IMR-90 (cell line): ENCODE results near the gene MAPK9. TPM values are rescaled to one million over a fixed set of nuclear protein-coding genes. Genes with fewer than 3 reads are reported as not detected.

Source experiments
- ATAC-seq: fragments of 200-7000 bp; cut with Tn5 transposase; 2 replicates; pipeline ENCODE4 v1.9.1; 2020; ENCODE audit warnings: low read depth, mild to moderate bottlenecking, moderate library complexity
- BruUV-seq: library from RNA; stranded (reverse); fragments of 400-500 nt; replicated peaks from 2 replicates; lab custom pipeline; 2021; lab: Mats Ljungman, UMichigan
- CTCF ChIA-PET: fragments of 300-600 bp; formaldehyde crosslinking; extraction: SDS; loops from one replicate; lab custom pipeline; 2021; ENCODE audit warnings: antibody characterized with exemption; lab: Yijun Ruan, JAX
- POLR2A ChIA-PET: fragments of 300-600 bp; sonication (Branson Sonifier 250); formaldehyde crosslinking; loops from one replicate; lab custom pipeline; 2022; ENCODE audit warnings: antibody characterized with exemption; ENCODE audit not compliant: unreplicated experiment; lab: Charles Lee
- DNase-seq: peaks from one replicate; pipeline ENCODE4 v3.0.0; 2013
- H2AFZ ChIP-seq: replicated peaks from 2 replicates; pipeline ENCODE3; 2013; ENCODE audit warnings: low read length, mild to moderate bottlenecking; ENCODE audit not compliant: poor library complexity
- H2AK5ac ChIP-seq: 2 replicates; pipeline ENCODE4 v1.6.1; 2013; ENCODE audit warnings: low read depth, low read length, inconsistent platforms
- H2AK9ac ChIP-seq: replicated peaks from 2 replicates; pipeline ENCODE3; 2013; ENCODE audit warnings: mild to moderate bottlenecking, low read depth, low read length, moderate library complexity; ENCODE audit not compliant: poor library complexity
- H2BK120ac ChIP-seq: 2 replicates; pipeline ENCODE4 v1.6.1; 2013; ENCODE audit warnings: low read depth, low read length, inconsistent platforms
- H2BK15ac ChIP-seq: 3 replicates; pipeline ENCODE4 v1.6.1; 2013; ENCODE audit warnings: low read depth, low read length, inconsistent platforms
- H2BK20ac ChIP-seq: 2 replicates; pipeline ENCODE4 v1.6.1; 2013; ENCODE audit warnings: low read depth, mild to moderate bottlenecking, inconsistent platforms, low read length, moderate library complexity
- H2BK5ac ChIP-seq: 2 replicates; pipeline ENCODE4 v1.6.1; 2013; ENCODE audit warnings: mild to moderate bottlenecking, low read depth, low read length, inconsistent platforms; ENCODE audit not compliant: poor library complexity, severe bottlenecking
- H3K14ac ChIP-seq: replicated peaks from 2 replicates; pipeline ENCODE4 v1.6.1; 2013; ENCODE audit warnings: low read depth, low read length, inconsistent platforms
- H3K18ac ChIP-seq: 2 replicates; pipeline ENCODE4 v1.6.1; 2013; ENCODE audit warnings: low read depth, low read length, control low read depth
- H3K23ac ChIP-seq: 2 replicates; pipeline ENCODE4 v1.6.1; 2013; ENCODE audit warnings: low read depth, low read length, inconsistent platforms
- H3K27ac ChIP-seq: 2 replicates; pipeline ENCODE4 v1.5.1; 2013; ENCODE audit warnings: mild to moderate bottlenecking, control low read depth, low read length; ENCODE audit not compliant: insufficient read depth
- H3K27me3 ChIP-seq: 2 replicates; pipeline ENCODE4 v1.6.1; 2013; ENCODE audit warnings: low read length; ENCODE audit not compliant: control insufficient read depth, insufficient read depth
- H3K36me3 ChIP-seq: 2 replicates; pipeline ENCODE4 v1.6.1; 2013; ENCODE audit warnings: low read length, mixed read lengths; ENCODE audit not compliant: control insufficient read depth, insufficient read depth
- H3K4ac ChIP-seq: 2 replicates; pipeline ENCODE4 v1.6.1; 2013; ENCODE audit warnings: low read depth, low read length, inconsistent platforms
- H3K4me1 ChIP-seq: 2 replicates; pipeline ENCODE4 v1.6.1; 2013; ENCODE audit warnings: low read length, mixed read lengths; ENCODE audit not compliant: control insufficient read depth, insufficient read depth
- H3K4me2 ChIP-seq: 2 replicates; pipeline ENCODE4 v1.6.1; 2013; ENCODE audit warnings: low read depth, mild to moderate bottlenecking, control low read depth, low read length, moderate library complexity
- H3K4me3 ChIP-seq: 2 replicates; pipeline ENCODE4 v1.5.1; 2013; ENCODE audit warnings: low read depth, mild to moderate bottlenecking, control low read depth, low read length, moderate library complexity; ENCODE audit not compliant: insufficient read depth
- H3K56ac ChIP-seq: 2 replicates; pipeline ENCODE4 v1.6.1; 2013; ENCODE audit warnings: low read length, inconsistent platforms; ENCODE audit not compliant: insufficient read depth; ENCODE audit errors: extremely low read depth
- H3K79me1 ChIP-seq, 2 experiments: 2 replicates each; pipeline ENCODE4 v1.6.1; 2013; ENCODE audit warnings: low read length in 2 of 2, inconsistent platforms in 1 of 2, low read depth in 1 of 2
- H3K9ac ChIP-seq: 2 replicates; pipeline ENCODE4 v1.6.1; 2013; ENCODE audit warnings: low read depth, low read length, control low read depth
- H3K9me1 ChIP-seq: 2 replicates; pipeline ENCODE4 v1.6.1; 2013; ENCODE audit warnings: low read length, inconsistent platforms; ENCODE audit not compliant: insufficient read depth
- H3K9me3 ChIP-seq: 2 replicates; pipeline ENCODE4 v1.6.1; 2013; ENCODE audit warnings: low read length; ENCODE audit not compliant: control insufficient read depth, insufficient read depth
- H4K20me1 ChIP-seq: 2 replicates; pipeline ENCODE4 v1.6.1; 2013; ENCODE audit warnings: low read length, inconsistent platforms; ENCODE audit not compliant: insufficient read depth
- H4K5ac ChIP-seq: 2 replicates; pipeline ENCODE4 v1.6.1; 2013; ENCODE audit warnings: mild to moderate bottlenecking, low read depth, low read length, control low read depth
- H4K8ac ChIP-seq, 2 experiments: 2 replicates each; pipeline ENCODE4 v1.6.1; 2013; ENCODE audit warnings: low read depth in 2 of 2, low read length in 2 of 2, control low read depth in 1 of 2, inconsistent platforms in 1 of 2
- H4K91ac ChIP-seq: 2 replicates; pipeline ENCODE4 v1.6.1; 2013; ENCODE audit warnings: low read depth, low read length, inconsistent platforms; ENCODE audit not compliant: insufficient read depth
- BHLHE40 ChIP-seq: fragments of 150-350 bp; IDR thresholded peaks from 2 replicates; pipeline ENCODE4 v1.6.1; 2016; ENCODE audit warnings: mild to moderate bottlenecking, low read depth, low read length
- CEBPB ChIP-seq: IDR thresholded peaks from 2 replicates; pipeline ENCODE4 v1.6.1; 2012; ENCODE audit warnings: low read depth, low read length, improper control_type of control experiment
- CHD1 ChIP-seq: IDR thresholded peaks from 2 replicates; pipeline ENCODE4 v1.6.1; 2012; ENCODE audit warnings: low read depth, low read length, improper control_type of control experiment
- FOS ChIP-seq: fragments of 150-350 bp; IDR thresholded peaks from 2 replicates; pipeline ENCODE4 v1.6.1; 2016; ENCODE audit warnings: low read depth, low read length
- MAZ ChIP-seq: IDR thresholded peaks from 2 replicates; pipeline ENCODE4 v1.6.1; 2012; ENCODE audit warnings: low read depth, mild to moderate bottlenecking, low read length, improper control_type of control experiment, moderate library complexity, borderline replicate concordance
- MXI1 ChIP-seq: IDR thresholded peaks from 2 replicates; pipeline ENCODE4 v1.6.1; 2012; ENCODE audit warnings: low read depth, mild to moderate bottlenecking, low read length, moderate library complexity, borderline replicate concordance
- NFE2L2 ChIP-seq: fragments of 150-350 bp; IDR thresholded peaks from 2 replicates; pipeline ENCODE4 v1.6.1; 2016; ENCODE audit warnings: low read depth, mild to moderate bottlenecking, low read length
- POLR2A ChIP-seq: IDR thresholded peaks from 2 replicates; pipeline ENCODE4 v1.6.1; 2012; ENCODE audit warnings: mild to moderate bottlenecking, low read depth, low read length
- RAD21 ChIP-seq: IDR thresholded peaks from 2 replicates; pipeline ENCODE4 v1.6.1; 2012; ENCODE audit warnings: low read length, improper control_type of control experiment
- RCOR1 ChIP-seq: IDR thresholded peaks from 2 replicates; pipeline ENCODE4 v1.6.1; 2012; ENCODE audit warnings: mild to moderate bottlenecking, low read length, improper control_type of control experiment; ENCODE audit not compliant: insufficient replicate concordance
- RFX5 ChIP-seq: IDR thresholded peaks from 2 replicates; pipeline ENCODE4 v1.8.0; 2012; ENCODE audit warnings: low read depth, mild to moderate bottlenecking, low read length, moderate library complexity
- SMC3 ChIP-seq: fragments of 150-350 bp; IDR thresholded peaks from 2 replicates; pipeline ENCODE4 v1.6.1; 2016; ENCODE audit warnings: low read depth, mild to moderate bottlenecking, antibody characterized with exemption, low read length, moderate library complexity
- WGBS, 2 experiments: methylation state at CpG; one replicate each; pipeline versions ENCODE4 v1.1.5 to v1.1.7; 2013; ENCODE audit warnings: missing lambda C conversion rate in 2 of 2; ENCODE audit not compliant: insufficient read length in 1 of 2; ENCODE audit errors: extremely low coverage in 2 of 2; 5-methylcytosine and 5-hydroxymethylcytosine counted together
- dilution Hi-C: fragments of 300-500 bp; cut with HindIII; formaldehyde crosslinking; loops from one replicate; pipeline ENCODE4 v1.14.3; 2018; ENCODE audit warnings: low sequenced_read_pairs; ENCODE audit not compliant: unreplicated experiment
- in situ Hi-C: fragments of 300-500 bp; cut with MboI; formaldehyde crosslinking; loops from 3 replicates; pipeline ENCODE4 v1.14.3; 2019; ENCODE audit warnings: low sequenced_read_pairs, inconsistent platforms, mixed read lengths
- intact Hi-C: fragments of 100-400 bp; cut with micrococcal nuclease; formaldehyde crosslinking; loops from 2 replicates; pipeline ENCODE4 v1.10.0; 2022
- polyA plus RNA-seq, 3 experiments: library from polyadenylated mRNA; depleted of rRNA; stranded (reverse); fragments of >200 nt; gene quantifications; 2 replicates each; pipeline ENCODE4 v1.2.3, GENCODE V29; 2012; ENCODE audit warnings: low replicate concordance in 1 of 3
- total RNA-seq: library from RNA; depleted of rRNA; stranded (reverse); fragments of >200 nt; gene quantifications from 2 replicates; pipeline ENCODE4 v1.2.3, GENCODE V29; 2012
- TF ChIP-seq, protein P1 (sequence below): fragments of 150-350 bp; IDR thresholded peaks from 2 replicates; pipeline ENCODE4 v1.6.1; 2017; ENCODE audit warnings: mild to moderate bottlenecking, antibody characterized with exemption, low read length, low read depth
- TF ChIP-seq, protein P2 (sequence below): fragments of 150-350 bp; IDR thresholded peaks from 2 replicates; pipeline ENCODE4 v1.6.1; 2016; ENCODE audit warnings: low read depth, mild to moderate bottlenecking, low read length, moderate library complexity, borderline replicate concordance

Gene MAPK9
- total and polyA plus RNA-seq, 2 of the 4 experiments (the other 2 are of a cell fraction) = 22.9 to 23.3 TPM

DNA sequence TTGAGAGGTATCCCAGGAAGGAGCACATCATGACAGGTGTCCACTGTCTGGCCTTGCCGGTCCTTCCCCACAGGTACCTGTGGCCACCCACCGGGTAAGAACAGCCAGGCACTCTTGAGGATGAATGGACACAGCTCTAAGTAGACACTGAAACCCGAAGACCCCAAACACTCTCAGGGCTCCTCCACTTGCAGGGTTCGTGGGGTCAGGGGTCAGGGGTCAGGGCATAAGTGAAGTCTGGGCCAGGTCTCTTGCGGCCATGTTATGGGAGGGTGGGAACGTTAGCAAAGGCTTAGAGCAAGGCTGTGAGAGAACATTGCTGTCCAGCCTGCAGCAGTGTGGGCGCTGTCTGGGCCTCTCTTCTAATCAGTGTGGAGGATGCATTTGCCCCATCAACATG, 40.0 kb downstream of the MAPK9 start:
- peaks cover 71% of the 10 kb centered on the region for H3K9me3 ChIP-seq
- no peak overlapping the region for H3K4me2 ChIP-seq
- ChIA-PET CTCF (no interaction called here), POLR2A (no interaction called here)
- no peak overlapping the region for H3K27ac ChIP-seq
- no peak overlapping the region for H3K56ac ChIP-seq
- no peaks in the 10 kb centered on the region for H3K27me3 ChIP-seq
- no peak overlapping the region for H3K14ac ChIP-seq
- H2AK9ac ChIP-seq = no peak overlapping the region
- WGBS, 2 experiments = 100% methylated on average over 1 of the region's 7 CpGs; no CpG with 5 or more reads in 1 of the 2 experiments
- no peaks in the 10 kb centered on the region for H3K79me1 ChIP-seq
- H2BK20ac ChIP-seq = no peak overlapping the region
- no peak overlapping the region for H3K9ac ChIP-seq
- no peaks in the 10 kb centered on the region for H3K9me1 ChIP-seq
- dilution Hi-C loops = no loop called here
- H3K18ac ChIP-seq = no peak overlapping the region
- no peak overlapping the region for H4K5ac ChIP-seq
- in situ Hi-C loops = no loop called here
- no peaks in the 10 kb centered on the region for H4K20me1 ChIP-seq
- intact Hi-C loops = no loop called here
- H2AFZ ChIP-seq = no peak overlapping the region
- no peak overlapping the region for H2BK15ac ChIP-seq
- H4K91ac ChIP-seq = no peak overlapping the region
- no peak overlapping the region for H4K8ac ChIP-seq
- H3K4me1 ChIP-seq = no peaks in the 10 kb centered on the region
- BruUV-seq = no TSS peak
- no peak overlapping the region for H3K23ac ChIP-seq
- H3K4ac ChIP-seq = no peak overlapping the region
- no peak for DNase-seq
- H3K4me3 ChIP-seq = no peak overlapping the region
- H2BK5ac ChIP-seq = no peak overlapping the region
- H2AK5ac ChIP-seq = no peak overlapping the region
- no peak for ATAC-seq
- H3K36me3 ChIP-seq = peaks cover 53% of the 10 kb centered on the region
- no peak overlapping the region for H2BK120ac ChIP-seq
- TF ChIP-seq RAD21 (no peak), POLR2A (no peak), CEBPB (no peak), NFE2L2 (no peak), SMC3 (no peak), FOS (no peak), MAZ (no peak), BHLHE40 (no peak), CHD1 (no peak), RCOR1 (no peak), RFX5 (no peak), MXI1 (no peak)
- TF ChIP-seq, protein P1, sequence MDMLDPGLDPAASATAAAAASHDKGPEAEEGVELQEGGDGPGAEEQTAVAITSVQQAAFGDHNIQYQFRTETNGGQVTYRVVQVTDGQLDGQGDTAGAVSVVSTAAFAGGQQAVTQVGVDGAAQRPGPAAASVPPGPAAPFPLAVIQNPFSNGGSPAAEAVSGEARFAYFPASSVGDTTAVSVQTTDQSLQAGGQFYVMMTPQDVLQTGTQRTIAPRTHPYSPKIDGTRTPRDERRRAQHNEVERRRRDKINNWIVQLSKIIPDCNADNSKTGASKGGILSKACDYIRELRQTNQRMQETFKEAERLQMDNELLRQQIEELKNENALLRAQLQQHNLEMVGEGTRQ = no peak
- TF ChIP-seq, protein P2, sequence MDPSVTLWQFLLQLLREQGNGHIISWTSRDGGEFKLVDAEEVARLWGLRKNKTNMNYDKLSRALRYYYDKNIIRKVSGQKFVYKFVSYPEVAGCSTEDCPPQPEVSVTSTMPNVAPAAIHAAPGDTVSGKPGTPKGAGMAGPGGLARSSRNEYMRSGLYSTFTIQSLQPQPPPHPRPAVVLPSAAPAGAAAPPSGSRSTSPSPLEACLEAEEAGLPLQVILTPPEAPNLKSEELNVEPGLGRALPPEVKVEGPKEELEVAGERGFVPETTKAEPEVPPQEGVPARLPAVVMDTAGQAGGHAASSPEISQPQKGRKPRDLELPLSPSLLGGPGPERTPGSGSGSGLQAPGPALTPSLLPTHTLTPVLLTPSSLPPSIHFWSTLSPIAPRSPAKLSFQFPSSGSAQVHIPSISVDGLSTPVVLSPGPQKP = no peak
